Cortex of kidney (tissue), 1 donor: ENCODE data around the gene PTP4A2.

Source experiments
- DNase-seq: peaks from one replicate; lab custom pipeline; 2025; lab: John Stamatoyannopoulos, UW

The PTP4A2 gene

DNA sequence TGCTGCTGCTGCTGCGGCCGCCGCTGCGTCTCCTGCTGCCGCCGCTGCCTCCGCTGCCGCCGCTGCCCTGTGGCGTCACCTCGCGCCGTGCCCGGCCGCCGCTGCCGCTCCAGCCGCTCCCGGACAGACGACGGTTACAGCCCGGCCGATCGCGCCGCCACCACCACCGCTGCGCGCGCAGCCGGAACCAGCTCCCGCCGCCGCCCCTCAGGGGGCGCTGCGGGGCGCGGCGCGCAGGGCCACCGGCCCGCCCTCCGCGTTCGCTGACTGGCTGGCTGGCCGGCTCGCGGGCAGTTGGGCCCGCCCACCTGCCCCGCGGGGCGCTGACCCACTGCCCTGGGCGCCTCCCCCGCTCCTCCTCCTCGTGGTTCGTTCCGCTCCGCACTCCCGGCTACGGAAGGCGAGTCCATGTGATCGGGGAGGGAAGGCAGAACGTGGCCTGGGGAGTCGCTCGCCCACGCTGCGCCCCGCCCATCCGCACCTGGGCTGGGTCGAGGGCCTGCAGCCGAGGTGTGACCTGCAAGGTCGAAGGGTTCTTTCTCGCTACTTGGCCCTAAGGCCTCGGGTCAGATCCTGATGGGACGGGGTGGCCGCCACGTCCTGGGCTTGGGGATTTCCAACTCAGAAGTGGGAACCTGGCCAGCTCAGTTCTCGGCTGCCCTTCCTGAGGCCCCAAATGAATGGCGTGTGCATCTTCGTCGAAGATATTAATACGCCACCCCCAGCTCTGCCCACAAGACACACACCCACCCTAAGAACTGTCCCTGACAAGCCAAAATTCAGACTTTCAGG is at the start of gene PTP4A2:
Gene PTP4A2 (minus strand): TSS at position 185 of the 792 bp plus-strand sequence. CDS start 19,303 bp downstream, outside the sequence.
- DNase-seq, result peak; percentile 91

DNA sequence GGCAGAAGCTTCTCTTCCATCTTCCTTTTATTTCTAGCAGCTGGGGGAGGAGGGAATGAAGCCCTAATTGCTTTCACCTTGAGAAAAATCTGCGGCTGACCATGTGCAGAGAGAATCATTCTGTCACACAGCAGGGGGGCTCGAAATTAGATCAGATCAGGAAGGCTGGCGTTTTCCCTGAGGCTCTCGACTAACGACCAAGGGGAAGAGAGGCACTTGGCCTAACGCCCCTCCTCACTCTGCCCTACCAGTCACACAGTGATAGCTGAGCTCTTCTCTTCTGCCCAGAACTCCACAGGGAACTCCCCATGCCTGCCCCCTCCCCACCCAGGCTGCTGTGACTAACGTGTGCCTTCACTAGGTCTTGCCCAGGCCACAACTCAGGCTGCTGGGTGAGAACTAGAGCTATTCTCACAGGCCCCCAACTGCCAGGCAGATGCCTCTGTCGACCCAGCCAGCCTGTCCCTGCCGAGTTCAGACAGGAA is 49.0 kb upstream of the PTP4A2 start:
- no peak for DNase-seq

DNA sequence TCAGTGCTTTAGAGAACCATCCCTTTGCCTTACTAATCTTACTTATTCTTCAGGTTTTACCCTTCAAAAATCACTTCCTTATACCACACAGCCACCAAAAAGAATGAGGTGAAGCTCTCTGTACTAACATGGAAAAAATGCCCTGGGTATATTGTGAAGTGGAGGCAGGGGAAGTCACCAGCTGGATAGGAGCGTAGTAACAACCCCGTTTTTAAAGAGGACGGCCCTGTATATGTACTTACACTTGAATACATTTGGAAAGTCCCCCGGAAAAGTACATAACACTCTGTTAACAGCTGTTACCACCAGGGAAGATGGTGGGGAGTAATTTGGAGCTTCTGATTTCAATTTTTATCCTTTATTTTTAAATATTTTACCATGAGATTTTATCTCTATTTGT is 47.3 kb upstream of the PTP4A2 start:
- no peak for DNase-seq

DNA sequence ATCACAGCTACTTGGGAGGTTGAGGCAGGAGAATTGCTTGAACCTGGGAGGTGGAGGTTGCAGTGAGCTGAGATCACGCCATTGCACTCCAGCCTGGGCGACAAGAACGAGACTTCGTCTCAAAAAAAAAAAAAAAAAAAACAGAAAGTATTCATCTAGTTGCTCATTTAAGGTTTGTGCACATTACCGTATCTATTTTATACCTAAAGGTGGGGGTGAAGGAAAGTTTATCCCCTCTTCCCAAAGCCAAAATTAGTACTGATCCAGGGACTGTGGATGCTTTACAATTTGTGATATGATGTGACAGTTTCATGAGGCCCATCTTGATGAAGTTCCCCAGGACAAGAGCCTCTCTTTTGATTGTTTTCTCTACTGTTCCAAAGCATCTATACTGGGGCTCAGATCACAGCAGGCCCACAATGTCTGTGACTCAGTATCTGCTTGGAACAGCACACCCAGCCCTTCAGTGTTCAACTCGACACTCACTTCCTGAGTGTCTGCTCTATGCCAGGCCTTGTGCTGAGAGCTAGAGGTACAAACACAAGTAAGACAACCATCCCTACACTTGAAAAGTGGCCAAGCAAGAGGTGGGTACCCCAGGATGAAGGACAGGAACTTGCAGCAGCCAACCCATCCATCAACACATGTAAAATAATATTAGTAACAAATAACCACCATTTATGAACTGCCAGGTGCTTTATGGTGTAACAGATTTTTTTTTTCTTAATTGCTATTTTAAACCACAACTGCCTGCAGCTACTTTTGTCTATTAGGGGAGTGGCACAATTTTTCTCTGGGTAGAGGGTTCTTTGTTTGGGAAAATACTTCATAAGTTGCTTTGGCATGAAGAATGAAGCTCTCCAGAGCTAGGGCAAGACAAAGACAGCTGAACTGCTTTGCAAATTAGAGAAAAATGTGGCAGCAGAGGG is 46.5 kb upstream of the PTP4A2 start:
- DNase-seq, result no peak

DNA sequence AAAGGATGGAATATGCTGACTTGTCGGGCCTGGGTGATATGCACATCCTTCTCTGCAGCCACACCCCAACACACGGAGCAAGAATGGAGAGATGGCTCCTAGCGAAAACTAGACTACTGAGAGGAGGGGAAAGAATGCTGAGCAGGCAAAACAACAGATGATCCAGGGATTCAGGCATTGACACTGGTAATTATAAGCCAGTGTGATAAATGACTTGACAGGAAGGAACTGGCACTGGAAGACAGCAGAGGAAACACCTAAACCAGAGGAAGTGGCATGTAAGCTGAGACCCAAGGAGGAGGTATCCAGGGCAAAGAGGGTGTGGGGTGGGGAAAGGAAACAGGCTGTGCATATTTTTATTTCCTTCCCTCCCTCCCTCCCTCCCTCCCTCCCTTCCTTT is 43.8 kb upstream of the PTP4A2 start:
- no peak for DNase-seq

DNA sequence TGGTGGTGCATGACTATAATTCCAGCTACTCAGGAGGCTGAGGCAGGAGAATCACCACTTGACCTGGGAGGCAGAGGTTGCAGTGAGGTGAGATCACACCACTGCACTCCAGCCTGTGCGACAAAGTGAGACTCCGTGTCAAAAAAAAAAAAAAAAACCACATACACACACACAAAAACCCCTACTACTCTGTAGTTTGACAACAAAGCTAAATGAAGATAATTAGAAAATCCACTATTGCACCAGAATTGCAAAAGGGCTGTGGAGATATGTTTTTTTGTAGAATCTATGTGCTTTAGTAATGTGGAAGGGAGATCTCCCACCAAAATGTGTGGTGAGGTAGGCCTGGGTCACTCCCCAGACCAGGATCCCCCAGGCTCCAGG is 43.3 kb upstream of the PTP4A2 start:
- DNase-seq, result no peak

DNA sequence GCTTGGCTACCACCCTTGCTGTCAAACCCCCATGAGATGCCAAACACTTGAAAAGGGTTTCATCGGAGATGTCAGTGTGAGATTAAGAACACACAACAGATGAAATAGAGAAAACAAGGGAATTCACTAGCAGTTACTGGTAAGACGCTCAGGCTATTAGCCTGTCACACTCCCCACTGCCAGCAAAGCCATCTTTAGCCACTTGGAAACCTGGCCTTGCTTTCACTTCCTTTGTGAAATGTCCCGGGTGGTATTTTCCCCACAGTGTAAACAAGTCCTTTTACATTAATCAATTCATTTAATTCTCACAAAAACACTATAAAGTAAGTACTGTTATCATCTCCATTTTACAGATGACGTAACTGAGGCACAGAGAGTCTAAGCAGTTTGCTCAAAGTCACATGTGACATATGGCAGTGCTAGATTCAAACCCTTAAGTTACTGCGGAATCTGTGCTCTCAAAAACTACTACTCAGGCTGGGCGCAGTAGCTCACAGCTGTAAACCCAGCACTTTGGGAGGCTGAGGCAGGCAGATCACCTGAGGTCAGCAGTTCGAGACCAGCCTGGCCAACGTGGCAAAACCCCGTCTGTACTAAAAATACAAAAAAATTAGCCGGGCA is 42.8 kb upstream of the PTP4A2 start:
- DNase-seq, result no peak

DNA sequence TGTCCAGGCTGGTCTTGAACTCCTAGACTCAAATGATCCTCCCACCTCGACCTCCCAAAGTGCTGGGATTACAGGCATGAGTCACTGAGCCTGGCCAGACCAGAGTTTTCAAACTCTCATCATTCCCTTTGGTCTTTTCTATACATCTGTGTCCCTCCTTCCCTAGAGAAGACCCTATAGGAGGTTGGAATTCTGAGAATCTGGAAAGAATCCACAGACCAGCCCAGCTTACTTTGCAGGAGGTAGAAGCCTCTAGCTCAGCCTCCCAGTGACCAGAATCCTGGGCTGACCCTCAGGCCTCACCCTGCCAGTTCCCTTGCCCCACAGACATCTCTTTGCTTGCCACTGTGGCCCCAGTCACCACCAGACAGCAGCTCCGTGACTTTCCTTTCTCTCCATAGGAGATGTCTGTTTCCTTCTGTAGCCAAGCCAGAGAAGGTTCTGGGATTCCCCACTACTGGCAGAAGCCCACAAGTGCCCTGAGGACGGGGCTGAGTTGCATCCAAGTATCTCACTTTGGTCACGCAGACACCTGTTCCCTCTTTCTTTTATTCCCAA is 40.8 kb upstream of the PTP4A2 start:
- no peak for DNase-seq

DNA sequence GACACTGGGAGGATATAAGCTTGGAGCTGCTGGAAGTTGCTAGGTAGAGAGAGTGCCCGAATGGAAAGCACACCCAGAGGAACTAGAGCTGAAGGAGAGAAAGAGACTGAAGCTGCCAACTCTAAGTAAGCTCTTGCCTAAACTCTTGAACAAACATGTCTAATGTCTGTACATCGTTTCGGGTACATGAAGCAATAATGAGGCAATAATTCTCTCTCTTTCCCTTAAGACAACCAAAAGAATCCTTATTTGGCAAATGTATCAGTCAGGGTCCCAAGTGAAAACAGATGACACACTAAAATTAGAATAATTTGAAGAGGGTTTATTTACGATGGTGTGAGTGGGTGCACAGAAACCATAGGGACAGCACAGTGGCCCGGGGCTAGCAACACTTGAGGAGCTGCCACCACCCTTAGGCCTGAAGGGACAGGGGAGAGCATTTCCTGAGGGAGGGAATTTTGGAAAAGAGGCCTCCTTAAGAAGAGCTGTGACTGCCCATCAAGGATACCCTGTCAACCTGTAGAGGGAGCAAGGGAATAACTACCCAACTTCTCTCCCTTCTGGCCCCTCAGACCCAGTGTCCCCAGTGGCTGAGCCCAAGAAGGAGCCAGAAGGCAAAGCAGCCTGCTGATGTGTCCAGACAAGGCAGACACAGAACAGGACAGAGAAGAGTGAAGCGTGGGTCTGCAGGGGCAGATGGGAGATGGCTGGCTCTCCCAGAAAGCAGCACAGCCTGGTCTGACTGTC is 39.4 kb upstream of the PTP4A2 start:
- no peak for DNase-seq

DNA sequence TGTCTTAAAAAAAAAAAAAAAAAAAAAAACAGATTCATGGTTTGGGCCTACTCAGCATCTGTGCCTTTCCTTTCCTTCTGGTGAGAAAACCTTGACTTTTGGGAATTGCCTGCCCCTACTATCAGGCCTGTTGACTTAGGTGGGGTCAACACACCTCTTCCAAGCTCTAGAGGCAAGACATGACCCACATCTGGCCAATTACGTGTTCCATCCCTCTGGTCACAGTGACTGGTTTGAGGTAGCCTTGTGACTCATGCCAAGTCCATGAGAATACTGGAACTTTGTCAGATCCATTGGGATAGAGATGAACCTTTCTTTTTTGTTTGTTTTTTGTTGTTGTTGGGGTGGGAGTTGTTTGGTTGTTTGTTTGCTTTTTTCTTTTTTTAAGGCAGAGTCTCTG is 38.2 kb upstream of the PTP4A2 start:
- no peak for DNase-seq

DNA sequence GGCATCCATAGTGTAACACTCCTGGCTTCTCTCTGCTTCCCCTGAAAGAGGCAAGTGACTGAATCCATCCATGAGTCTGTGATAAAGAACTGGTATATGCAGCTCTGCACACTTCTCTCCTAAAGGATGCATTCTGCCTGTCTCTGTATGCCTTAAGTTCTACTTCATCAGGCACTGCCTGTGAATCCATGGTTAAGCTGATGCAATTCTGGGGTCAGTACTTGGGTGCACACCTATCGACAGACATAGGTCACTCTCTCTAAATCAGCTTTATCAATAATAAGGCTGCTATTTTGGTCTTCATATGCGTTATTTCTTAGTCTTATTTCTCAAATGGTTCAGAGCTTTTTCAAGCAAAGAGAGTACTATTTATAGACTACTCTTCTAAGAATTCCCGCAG is 32.7 kb upstream of the PTP4A2 start:
- DNase-seq, result no peak

DNA sequence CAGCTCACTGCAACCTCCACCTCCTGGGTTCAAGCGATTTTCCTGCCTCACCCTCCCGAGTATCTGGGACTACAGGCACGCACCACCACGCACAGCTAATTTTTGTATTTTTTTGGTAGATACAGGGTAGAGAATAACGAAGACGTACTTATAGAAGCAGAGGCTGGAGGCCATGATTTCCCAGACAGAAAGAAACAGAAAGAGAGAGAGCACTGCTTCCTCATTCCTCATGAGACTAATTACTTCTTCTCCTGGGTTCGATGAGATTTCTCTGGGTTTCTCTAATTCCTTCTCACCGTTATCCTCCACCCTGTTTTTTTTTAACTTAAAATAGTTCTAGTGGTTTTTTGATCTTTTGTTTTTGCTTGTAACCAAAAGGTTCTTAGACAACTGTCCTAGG is 23.4 kb upstream of the PTP4A2 start:
- DNase-seq, result no peak

DNA sequence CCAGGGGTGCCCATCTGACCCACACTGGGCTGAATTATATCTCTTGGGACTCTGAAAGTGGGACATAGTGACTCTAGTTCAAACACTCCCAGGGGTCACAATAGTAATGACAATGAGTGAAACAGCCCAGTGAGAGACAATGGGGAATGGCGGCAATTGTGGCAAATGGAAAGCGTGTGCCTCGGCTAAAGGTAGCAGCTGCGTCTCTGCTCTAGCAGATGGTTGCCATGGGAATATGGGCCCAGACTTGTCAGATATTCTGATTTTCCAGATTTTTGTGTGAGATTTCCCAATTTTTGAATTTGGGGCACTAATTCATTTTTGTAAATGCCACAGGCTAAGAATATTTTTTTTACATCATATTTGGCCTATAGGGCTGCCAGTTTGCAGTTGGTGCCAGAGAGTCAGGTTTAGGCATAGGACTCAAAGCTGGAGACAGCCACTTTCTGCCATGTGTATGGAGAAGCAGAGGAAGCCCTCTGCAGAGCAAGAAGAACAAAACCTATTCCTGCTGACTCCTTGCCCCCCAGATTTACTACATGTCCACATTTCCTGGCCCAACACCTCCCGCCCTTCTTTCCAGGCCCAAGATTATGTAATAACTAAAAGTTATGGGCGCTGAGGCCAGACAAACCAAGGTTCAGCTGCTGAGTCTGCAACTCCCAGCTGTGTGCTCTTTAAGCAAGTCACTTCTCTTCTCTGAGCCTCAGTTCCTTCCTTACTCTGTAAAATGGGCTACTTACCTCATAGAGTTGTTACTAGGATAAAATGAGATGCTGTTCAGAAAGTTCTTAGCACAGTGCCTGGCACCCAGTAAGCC is 21.6 kb upstream of the PTP4A2 start:
- no peak for DNase-seq

DNA sequence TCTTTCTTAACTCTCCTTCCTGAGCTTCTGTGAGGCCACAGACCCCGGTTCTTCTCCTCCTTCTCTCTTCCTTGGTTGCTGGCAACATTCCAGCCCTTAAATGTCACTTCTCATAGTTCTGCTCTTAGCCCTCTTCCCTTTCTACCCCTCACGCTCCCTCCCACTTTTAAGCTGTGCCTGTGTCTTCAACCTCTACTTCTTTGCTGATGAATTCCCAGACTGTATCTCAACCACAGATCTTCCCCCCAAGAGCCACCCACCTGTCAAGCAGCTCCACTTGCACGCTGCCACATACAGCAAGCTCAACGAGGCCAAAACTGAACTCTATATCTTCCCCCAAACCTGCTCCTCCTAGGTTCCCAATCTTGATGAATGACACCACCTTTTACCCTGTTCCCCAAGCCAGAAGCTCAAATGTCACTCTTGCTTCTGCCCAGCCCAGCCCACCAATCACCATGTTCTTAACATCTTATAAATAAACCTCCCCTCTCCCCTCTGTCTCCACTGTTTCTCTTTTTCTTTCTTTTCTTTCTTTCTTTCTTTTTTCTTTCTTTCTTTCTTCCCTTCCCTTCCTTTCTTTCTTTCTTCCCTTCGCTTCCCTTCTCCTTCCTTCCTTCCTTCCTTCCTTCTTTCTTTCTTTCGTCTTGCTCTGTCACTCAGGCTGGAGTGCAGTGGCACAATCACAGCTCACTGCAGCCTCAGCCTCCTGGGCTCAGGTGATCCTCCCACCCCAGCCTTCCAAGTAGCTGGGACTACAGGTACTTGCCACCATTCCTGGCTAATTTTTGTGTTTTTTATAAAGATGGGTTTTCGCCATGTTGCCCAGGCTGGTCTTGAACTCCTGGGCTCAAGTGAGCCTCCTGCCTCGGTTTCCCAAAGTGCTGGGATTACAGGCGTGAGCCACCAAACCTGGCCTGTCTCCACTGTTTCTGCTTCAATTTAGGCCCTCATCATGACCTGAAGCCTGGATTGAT is 19.8 kb upstream of the PTP4A2 start:
- DNase-seq, result no peak

DNA sequence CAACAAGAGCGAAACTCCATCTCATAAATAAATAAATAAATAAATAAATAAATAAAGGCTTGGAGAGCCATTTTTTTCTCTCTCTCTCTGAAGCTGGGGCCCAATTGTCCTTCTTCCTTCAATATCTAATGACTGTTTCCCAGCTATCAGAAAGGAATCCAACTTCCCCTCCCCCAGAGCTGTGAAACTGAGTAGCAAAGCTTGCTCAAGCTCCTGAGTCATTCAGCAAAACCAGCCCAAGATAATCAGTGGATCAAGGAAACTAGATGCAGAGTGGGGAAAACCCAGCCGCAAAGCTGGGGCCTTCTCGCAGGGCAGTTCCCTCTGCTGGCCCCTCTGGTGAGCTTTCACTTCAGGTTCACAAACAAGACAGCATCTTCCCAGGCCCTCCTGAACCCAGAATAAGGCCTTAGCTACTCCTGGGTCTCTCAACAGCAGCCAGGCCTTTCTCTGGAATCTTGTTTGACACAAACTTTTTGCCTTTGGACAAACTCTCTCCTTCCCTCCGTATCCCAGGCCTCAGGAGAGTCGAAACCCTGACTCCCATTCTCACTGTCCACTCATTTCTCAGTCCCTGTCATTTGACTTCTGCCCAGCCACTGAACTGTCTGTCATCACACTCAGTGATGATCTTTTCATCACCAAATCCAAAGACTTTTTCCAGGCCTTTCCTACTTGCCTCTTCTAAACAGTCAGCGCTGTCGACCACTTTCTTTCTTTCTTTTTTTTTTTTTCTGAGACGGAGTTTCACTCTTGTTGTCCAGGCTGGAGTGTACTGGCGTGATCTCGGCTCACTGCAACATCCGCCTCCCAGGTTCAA is 18.0 kb upstream of the PTP4A2 start:
- no peak for DNase-seq

DNA sequence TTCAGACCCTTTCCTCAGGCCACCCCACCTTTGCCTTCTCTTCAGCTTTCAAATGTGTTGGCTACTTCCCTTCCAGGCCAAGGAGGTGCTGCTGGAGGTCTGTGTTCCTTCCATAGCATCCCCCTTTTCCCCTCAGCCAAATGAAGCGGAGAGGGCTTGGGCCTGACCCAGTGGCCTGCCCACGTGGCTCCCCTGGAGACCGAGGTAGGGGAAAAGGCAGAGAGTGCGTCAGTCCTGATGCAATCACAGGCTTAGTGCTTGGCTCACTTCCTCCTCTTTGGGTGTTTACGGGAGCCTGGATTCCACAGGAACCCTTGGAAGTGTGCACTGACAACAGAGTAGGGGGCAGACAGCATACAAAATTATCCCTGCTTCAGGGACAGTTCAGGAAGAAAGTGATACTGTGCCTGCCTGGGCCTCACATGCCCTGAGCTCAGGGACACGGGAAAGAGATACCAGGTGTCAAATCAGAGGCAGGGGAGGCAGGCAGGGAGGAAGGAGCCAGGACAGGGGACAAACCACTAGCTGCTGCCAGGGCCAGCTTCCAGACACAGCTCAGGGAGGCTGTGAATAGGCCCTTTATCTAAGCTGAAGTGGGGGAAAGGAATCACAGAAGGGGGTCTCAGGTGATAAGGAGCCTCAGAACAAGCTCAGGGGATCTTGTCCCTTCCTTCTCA is 16.6 kb upstream of the PTP4A2 start:
- no peak for DNase-seq

DNA sequence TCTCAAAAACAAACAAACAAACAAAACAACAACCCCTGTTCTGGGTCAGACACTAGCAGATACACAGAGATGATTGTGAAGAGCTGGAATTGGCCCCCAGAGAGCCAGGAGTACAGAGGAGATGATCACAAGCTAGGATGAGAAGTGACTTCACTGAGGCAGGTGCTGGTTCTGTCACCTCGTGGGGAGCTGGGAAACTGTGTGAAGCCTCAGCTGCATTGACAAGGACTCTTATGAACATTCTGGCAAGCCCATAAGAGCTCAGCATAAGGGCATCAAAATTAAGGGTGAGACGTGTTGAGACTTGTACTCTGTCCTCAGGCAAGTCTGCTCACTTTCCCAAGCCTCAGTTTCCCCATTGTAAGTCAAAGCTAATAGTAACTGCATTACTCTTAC is 14.7 kb upstream of the PTP4A2 start:
- DNase-seq, result no peak

DNA sequence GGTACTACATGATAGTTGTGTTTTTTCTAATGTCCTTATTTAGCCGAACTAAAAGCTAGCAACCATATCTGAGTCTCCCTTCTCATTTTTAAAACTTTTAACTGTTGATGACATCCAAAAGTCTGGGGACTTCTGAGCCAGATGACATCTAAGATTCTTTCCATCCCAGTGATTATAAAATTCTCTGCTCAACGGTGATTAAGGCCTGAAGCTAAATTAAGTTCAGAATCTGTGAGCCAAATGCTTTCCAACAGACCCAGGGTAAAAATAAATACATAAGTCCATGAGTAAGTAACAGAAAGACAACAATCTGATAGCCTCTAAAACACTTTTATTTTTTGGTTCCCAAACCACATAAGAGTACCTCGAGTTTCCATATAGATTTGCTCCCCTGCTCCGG is 13.1 kb upstream of the PTP4A2 start:
- DNase-seq, result no peak
